HCT116 (cell line): Measurements from ENCODE around the gene GIPC3. TPM values are rescaled to one million over a fixed set of nuclear protein-coding genes. Genes with fewer than 3 reads are reported as not detected.

ENCODE experiments used
- ATAC-seq: fragments of 200-7000 bp; cut with Tn5 transposase; 2 replicates; pipeline ENCODE4 v1.9.1; 2020; ENCODE audit warnings: mild to moderate bottlenecking, moderate library complexity
- BruUV-seq: library from RNA; stranded (reverse); fragments of 400-500 nt; replicated peaks from 2 replicates; lab custom pipeline; 2021; lab: Mats Ljungman, UMichigan
- CTCF ChIA-PET: fragments of 300-600 bp; sonication (Branson Sonifier 250); formaldehyde crosslinking; loops from one replicate; lab custom pipeline; 2021; ENCODE audit warnings: antibody characterized with exemption; lab: Charles Lee
- POLR2A ChIA-PET: fragments of 300-600, 350-600 bp; sonication (Branson Sonifier 250); formaldehyde crosslinking; loops from one replicate; lab custom pipeline; 2021; ENCODE audit warnings: antibody characterized with exemption; lab: Charles Lee
- RAD21 ChIA-PET, 2 experiments: fragments of 300-600 bp; sonication (Branson Sonifier 250); formaldehyde crosslinking; loops; one replicate each; lab custom pipeline; 2023; ENCODE audit warnings: low total read pairs in 2 of 2; ENCODE audit not compliant: uncharacterized antibody in 2 of 2, unreplicated experiment in 2 of 2, low non-redundant PET in 1 of 2; lab: Charles Lee
- DNase-seq: peaks from one replicate; pipeline ENCODE4 v3.0.0-alpha.2; 2010; ENCODE audit warnings: low read depth, low spot score
- H2AFZ ChIP-seq: fragments of 200-600 bp; shearing (Covaris generic), sonication (generic); 2 replicates; pipeline ENCODE4 v1.6.1; 2017; ENCODE audit warnings: low read depth, mixed run types, mixed read lengths, antibody characterized with exemption, low read length; ENCODE audit not compliant: poor library complexity, severe bottlenecking
- H3K27ac ChIP-seq: 2 replicates; pipeline ENCODE4 v1.5.1; 2012; ENCODE audit warnings: low read depth, low read length
- H3K27me3 ChIP-seq: fragments of 200-600 bp; sonication (generic); 2 replicates; pipeline ENCODE4 v1.6.1; 2016; ENCODE audit warnings: mixed run types, low read length, mixed read lengths; ENCODE audit not compliant: insufficient read depth
- H3K36me3 ChIP-seq, 2 experiments: fragments of 200-500 bp in 1 of 2; fragments of 200-600 bp in 1 of 2; sonication (Bioruptor generic) in 1 of 2; sonication (generic) in 1 of 2; 2 replicates each; pipeline versions ENCODE4 v1.5.1 to v1.6.1; 2014 to 2016; ENCODE audit warnings: low read length in 2 of 2, inconsistent platforms in 1 of 2, mixed read lengths in 1 of 2, mixed run types in 1 of 2; ENCODE audit not compliant: insufficient read depth in 2 of 2, control insufficient read depth in 1 of 2
- H3K4me1 ChIP-seq, 2 experiments: fragments of 200-600 bp in 1 of 2; sonication (generic) in 1 of 2; 2 replicates each; pipeline versions ENCODE4 v1.5.1 to v1.6.1; 2012 to 2017; ENCODE audit warnings: low read length in 2 of 2, inconsistent platforms in 1 of 2, mild to moderate bottlenecking in 1 of 2, mixed read lengths in 1 of 2, mixed run types in 1 of 2, moderate library complexity in 1 of 2; ENCODE audit not compliant: insufficient read depth in 2 of 2, control insufficient read depth in 1 of 2
- H3K4me2 ChIP-seq: fragments of 200-600 bp; sonication (generic); 2 replicates; pipeline ENCODE4 v1.6.1; 2017; ENCODE audit warnings: mixed run types, low read length, mixed read lengths
- H3K4me3 ChIP-seq, 2 experiments: fragments of 200-600 bp in 1 of 2; sonication (generic) in 1 of 2; replicated peaks in 1 of 2; 2 replicates each; pipeline ENCODE4 v1.5.1; 2011 to 2016; ENCODE audit warnings: low read length in 2 of 2, control low read depth in 1 of 2, low read depth in 1 of 2, mild to moderate bottlenecking in 1 of 2, mixed read lengths in 1 of 2, mixed run types in 1 of 2
- H3K79me2 ChIP-seq: fragments of 200-600 bp; sonication (generic); 2 replicates; pipeline ENCODE4 v1.6.1; 2017; ENCODE audit warnings: mild to moderate bottlenecking, mixed run types, low read length, moderate library complexity, mixed read lengths; ENCODE audit not compliant: insufficient read depth
- H3K9ac ChIP-seq: fragments of 200-600 bp; sonication (generic); 2 replicates; pipeline ENCODE4 v1.6.1; 2016; ENCODE audit warnings: low read length, mixed read lengths
- H3K9me2 ChIP-seq: fragments of 200-600 bp; sonication (generic), shearing (Covaris generic); 2 replicates; pipeline ENCODE4 v1.6.1; 2017; ENCODE audit warnings: mixed run types, mild to moderate bottlenecking, moderate library complexity; ENCODE audit not compliant: insufficient read depth
- H3K9me3 ChIP-seq, 2 experiments: fragments of 200-500 bp in 1 of 2; fragments of 200-600 bp in 1 of 2; sonication (Bioruptor generic) in 1 of 2; sonication (generic) in 1 of 2; 2 replicates each; pipeline ENCODE4 v1.6.1; 2014 to 2017; ENCODE audit warnings: low read length in 2 of 2, mixed read lengths in 2 of 2, inconsistent platforms in 1 of 2, low read depth in 1 of 2, mild to moderate bottlenecking in 1 of 2, mixed run types in 1 of 2, moderate library complexity in 1 of 2; ENCODE audit not compliant: control insufficient read depth in 1 of 2, insufficient read depth in 1 of 2
- H4K20me1 ChIP-seq: fragments of 200-600 bp; sonication (generic), shearing (Covaris generic); 2 replicates; pipeline ENCODE4 v1.6.1; 2017; ENCODE audit warnings: mixed run types, mild to moderate bottlenecking, moderate library complexity; ENCODE audit not compliant: insufficient read depth
- CBX3 ChIP-seq: IDR thresholded peaks from 2 replicates; pipeline ENCODE4 v1.6.1; 2012; ENCODE audit warnings: low read depth
- CTCF ChIP-seq, 3 experiments: fragments of 200-600 bp in 1 of 3; sonication (generic) in 1 of 3; IDR thresholded peaks in 2 of 3; conservative IDR thresholded peaks in 1 of 3; 2 replicates each; pipeline ENCODE4 v1.5.1; 2012 to 2017; ENCODE audit warnings: low read depth in 2 of 3, low read length in 2 of 3, antibody characterized with exemption in 1 of 3, borderline replicate concordance in 1 of 3, control low read depth in 1 of 3, mild to moderate bottlenecking in 1 of 3, mixed read lengths in 1 of 3, mixed run types in 1 of 3, moderate library complexity in 1 of 3; ENCODE audit not compliant: insufficient read depth in 1 of 3
- EGR1 ChIP-seq: IDR thresholded peaks from 2 replicates; pipeline ENCODE4 v1.6.1; 2012; ENCODE audit warnings: low read depth
- EZH2 ChIP-seq: fragments of 200-600 bp; sonication (generic); IDR thresholded peaks from 2 replicates; pipeline ENCODE4 v1.6.1; 2017; ENCODE audit warnings: antibody characterized with exemption, mixed run types
- EZH2phosphoT487 ChIP-seq: fragments of 200-600 bp; IDR thresholded peaks from 2 replicates; pipeline ENCODE4 v1.6.1; 2018; ENCODE audit warnings: antibody characterized with exemption, borderline replicate concordance
- FOSL1 ChIP-seq: IDR thresholded peaks from 2 replicates; pipeline ENCODE4 v1.6.1; 2012; ENCODE audit warnings: low read depth
- JUND ChIP-seq: IDR thresholded peaks from 2 replicates; pipeline ENCODE4 v1.6.1; 2012
- POLR2A ChIP-seq: IDR thresholded peaks from 2 replicates; pipeline ENCODE4 v1.7.0; 2011; ENCODE audit warnings: borderline replicate concordance; ENCODE audit not compliant: insufficient read depth, insufficient read length; ENCODE audit errors: extremely low read depth
- SIN3A ChIP-seq: IDR thresholded peaks from 2 replicates; pipeline ENCODE4 v1.6.1; 2012; ENCODE audit warnings: low read depth
- SRF ChIP-seq: IDR thresholded peaks from 2 replicates; pipeline ENCODE4 v1.6.1; 2012; ENCODE audit warnings: low read depth
- TCF7L2 ChIP-seq: IDR thresholded peaks from 2 replicates; pipeline ENCODE4 v1.7.0; 2011; ENCODE audit warnings: borderline replicate concordance, inconsistent platforms; ENCODE audit not compliant: insufficient read depth, insufficient read length; ENCODE audit errors: extremely low read depth
- YY1 ChIP-seq: IDR thresholded peaks from 2 replicates; pipeline ENCODE4 v1.6.1; 2011; ENCODE audit warnings: low read length, low read depth, moderate library complexity, mild to moderate bottlenecking; ENCODE audit not compliant: insufficient replicate concordance; ENCODE audit errors: extremely low read depth
- ZBTB33 ChIP-seq: IDR thresholded peaks from 2 replicates; pipeline ENCODE4 v1.6.1; 2011; ENCODE audit warnings: mild to moderate bottlenecking, low read length, moderate library complexity; ENCODE audit not compliant: insufficient replicate concordance; ENCODE audit errors: extremely low read depth
- ZNF274 ChIP-seq: fragments of 200-500 bp; sonication (Bioruptor generic); IDR thresholded peaks from 2 replicates; pipeline ENCODE4 v1.6.1; 2014; ENCODE audit warnings: mild to moderate bottlenecking, low read depth, low read length, inconsistent platforms
- intact Hi-C: fragments of 100-400 bp; cut with micrococcal nuclease; formaldehyde crosslinking; loops from 2 replicates; pipeline ENCODE4 v1.10.0; 2022
- total RNA-seq: library from RNA; stranded (reverse); gene quantifications from one replicate; pipeline ENCODE4 v1.2.1, GENCODE V29; 2021; ENCODE audit not compliant: unreplicated experiment
- TF ChIP-seq, protein P1 (sequence below): IDR thresholded peaks from 2 replicates; pipeline ENCODE4 v1.6.1; 2012

GIPC3 gene
- total RNA-seq, 1 experiment from 2014 or later, result not detected

GRCh38 chr19:3622224-3622623, 36.9 kb downstream of the GIPC3 start:
- RAD21 ChIA-PET, result no interaction called here
- BruUV-seq, result no TSS peak
- Histone ChIP-seq H3K4me1 (peaks cover 7 to 18% of the 10 kb centered on the region in 2 experiments; a peak in 3 of 4 replicates), H3K9me2 (no peaks in the 10 kb centered on the region), H3K79me2 (peaks cover 32% of the 10 kb centered on the region), H3K4me3 (no peak overlapping the region), H3K9me3 (no peaks in the 10 kb centered on the region), H2AFZ (no peak overlapping the region), H4K20me1 (peaks cover 5% of the 10 kb centered on the region; the same call in 1 of the 2 replicates), H3K27ac (no peak overlapping the region), H3K9ac (no peak overlapping the region), H3K27me3 (no peaks in the 10 kb centered on the region), H3K36me3 (peaks cover 0 to 5% of the 10 kb centered on the region in 2 experiments; a peak in 2 of 4 replicates), H3K4me2 (no peak overlapping the region)
- TF ChIP-seq TCF7L2, result no peak
- TF ChIP-seq ZNF274, result no peak
- no peak for TF ChIP-seq JUND
- TF ChIP-seq EZH2, result no peak
- TF ChIP-seq YY1, result no peak
- TF ChIP-seq CTCF (IDR thresholded peaks at IDR 0.05 in 2 of 3, conservative IDR thresholded peaks at IDR 0.05 in 1 of 3; ENCODE audit: borderline replicate concordance in 1 of 3, insufficient read depth in 1 of 3, low read depth in 2 of 3, low read length in 2 of 3), result no peak
- TF ChIP-seq SIN3A, result no peak
- TF ChIP-seq ZBTB33, result no peak
- TF ChIP-seq SRF, result no peak
- TF ChIP-seq, protein P1, sequence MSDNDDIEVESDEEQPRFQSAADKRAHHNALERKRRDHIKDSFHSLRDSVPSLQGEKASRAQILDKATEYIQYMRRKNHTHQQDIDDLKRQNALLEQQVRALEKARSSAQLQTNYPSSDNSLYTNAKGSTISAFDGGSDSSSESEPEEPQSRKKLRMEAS, result no peak
- TF ChIP-seq POLR2A, result no peak
- no peak for TF ChIP-seq CBX3
- no peak for TF ChIP-seq FOSL1
- TF ChIP-seq EGR1, result no peak
- TF ChIP-seq EZH2phosphoT487, result no peak
- intact Hi-C loops, result no loop called here
- ATAC-seq (no peak), DNase-seq (no peak)
- POLR2A ChIA-PET, result no interaction called here
- CTCF ChIA-PET, result no interaction called here
